H9 (cell line): ENCODE results near the gene TIPIN. TPM values are rescaled to one million over a fixed set of nuclear protein-coding genes. Genes with fewer than 3 reads are reported as not detected.

Experiments
- DNase-seq: peaks from one replicate; pipeline ENCODE4 v3.0.0-alpha.2; 2017
- H2AFZ ChIP-seq: one replicate; pipeline ENCODE4 v1.6.1; 2013; ENCODE audit warnings: mild to moderate bottlenecking, low read length, control low read depth, moderate library complexity
- H2AK5ac ChIP-seq: 2 replicates; pipeline ENCODE4 v1.6.1; 2013; ENCODE audit warnings: low read length, control low read depth, mixed read lengths; ENCODE audit not compliant: insufficient read length
- H2BK120ac ChIP-seq: one replicate; pipeline ENCODE4 v1.6.1; 2013; ENCODE audit warnings: low read depth, mild to moderate bottlenecking, low read length, control low read depth, inconsistent platforms; ENCODE audit not compliant: poor library complexity, severe bottlenecking
- H2BK12ac ChIP-seq: 2 replicates; pipeline ENCODE4 v1.6.1; 2013; ENCODE audit warnings: low read length, control low read depth, mixed read lengths, low read depth; ENCODE audit not compliant: insufficient read length
- H2BK15ac ChIP-seq: 2 replicates; pipeline ENCODE4 v1.6.1; 2013; ENCODE audit warnings: low read depth, low read length, control low read depth
- H2BK20ac ChIP-seq: one replicate; pipeline ENCODE4 v1.6.1; 2013; ENCODE audit warnings: low read depth, mild to moderate bottlenecking, low read length, control low read depth, inconsistent platforms; ENCODE audit not compliant: poor library complexity, severe bottlenecking
- H2BK5ac ChIP-seq: 2 replicates; pipeline ENCODE4 v1.6.1; 2013; ENCODE audit warnings: low read length, control low read depth, mixed read lengths; ENCODE audit not compliant: insufficient read length
- H3K14ac ChIP-seq: 2 replicates; pipeline ENCODE4 v1.6.1; 2013; ENCODE audit warnings: low read length, control low read depth; ENCODE audit not compliant: insufficient read depth
- H3K18ac ChIP-seq: 2 replicates; pipeline ENCODE4 v1.6.1; 2013; ENCODE audit warnings: low read depth, mild to moderate bottlenecking, mixed read lengths, low read length, control low read depth; ENCODE audit not compliant: insufficient read length
- H3K23ac ChIP-seq: 2 replicates; pipeline ENCODE4 v1.6.1; 2013; ENCODE audit warnings: low read length, control low read depth, mixed read lengths, low read depth; ENCODE audit not compliant: insufficient read length
- H3K23me2 ChIP-seq: 2 replicates; pipeline ENCODE4 v1.6.1; 2013; ENCODE audit warnings: low read depth, mild to moderate bottlenecking, mixed read lengths, low read length, control low read depth; ENCODE audit not compliant: insufficient read length, poor library complexity, severe bottlenecking
- H3K27ac ChIP-seq: 2 replicates; pipeline ENCODE4 v1.5.1; 2013; ENCODE audit warnings: low read length, control low read depth, mixed read lengths, low read depth; ENCODE audit not compliant: insufficient read length
- H3K27me3 ChIP-seq: 2 replicates; pipeline ENCODE4 v1.6.1; 2013; ENCODE audit warnings: low read length, control low read depth, inconsistent platforms; ENCODE audit not compliant: insufficient read depth
- H3K4ac ChIP-seq: 2 replicates; pipeline ENCODE4 v1.6.1; 2013; ENCODE audit warnings: low read depth, mild to moderate bottlenecking, control low read depth, inconsistent platforms, low read length, moderate library complexity
- H3K4me1 ChIP-seq: 2 replicates; pipeline ENCODE4 v1.6.1; 2013; ENCODE audit warnings: low read length, control low read depth, inconsistent platforms; ENCODE audit not compliant: insufficient read depth
- H3K4me2 ChIP-seq: 2 replicates; pipeline ENCODE4 v1.6.1; 2013; ENCODE audit warnings: low read length, control low read depth, mixed read lengths; ENCODE audit not compliant: insufficient read length, insufficient read depth
- H3K56ac ChIP-seq: 2 replicates; pipeline ENCODE4 v1.6.1; 2013; ENCODE audit warnings: low read depth, mild to moderate bottlenecking, mixed read lengths, low read length, control low read depth; ENCODE audit not compliant: insufficient read length
- H3K79me1 ChIP-seq: 2 replicates; pipeline ENCODE4 v1.6.1; 2013; ENCODE audit warnings: low read depth, mild to moderate bottlenecking, moderate library complexity, low read length, control low read depth, inconsistent platforms; ENCODE audit not compliant: insufficient read depth, poor library complexity, severe bottlenecking
- H3K79me2 ChIP-seq: 2 replicates; pipeline ENCODE4 v1.6.1; 2013; ENCODE audit warnings: low read length, control low read depth, inconsistent platforms; ENCODE audit not compliant: insufficient read depth
- H3K9ac ChIP-seq: 2 replicates; pipeline ENCODE4 v1.6.1; 2013; ENCODE audit warnings: low read length, control low read depth, mixed read lengths; ENCODE audit not compliant: insufficient read length; ENCODE audit errors: extremely low read depth
- H3K9me3 ChIP-seq: one replicate; pipeline ENCODE4 v1.6.1; 2013; ENCODE audit warnings: low read depth, low read length, inconsistent platforms; ENCODE audit not compliant: control insufficient read depth
- H3T11ph ChIP-seq: one replicate; pipeline ENCODE4 v1.6.1; 2013; ENCODE audit warnings: mild to moderate bottlenecking, low read length, control low read depth, inconsistent platforms
- H4K20me1 ChIP-seq: one replicate; pipeline ENCODE4 v1.6.1; 2013; ENCODE audit not compliant: control insufficient read depth, insufficient read length, insufficient read depth
- H4K5ac ChIP-seq: 2 replicates; pipeline ENCODE4 v1.6.1; 2013; ENCODE audit warnings: low read depth, mild to moderate bottlenecking, mixed read lengths, low read length, control low read depth; ENCODE audit not compliant: insufficient read length
- H4K8ac ChIP-seq: replicated peaks from 2 replicates; pipeline ENCODE4 v1.6.1; 2013; ENCODE audit warnings: low read length, control low read depth, mixed read lengths, low read depth; ENCODE audit not compliant: insufficient read length
- H4K91ac ChIP-seq: 2 replicates; pipeline ENCODE4 v1.6.1; 2013; ENCODE audit warnings: low read depth, mild to moderate bottlenecking, moderate library complexity, mixed read lengths, low read length, control low read depth; ENCODE audit not compliant: insufficient read length
- H3K27ac Mint-ChIP-seq, 3 experiments: 2 replicates in 2 of 3; 3 replicates in 1 of 3; pipeline ENCODE4 v1.8.0; 2020 to 2021; ENCODE audit warnings: mixed read lengths in 3 of 3, mild to moderate bottlenecking in 1 of 3, moderate library complexity in 1 of 3
- H3K27me3 Mint-ChIP-seq: 2 replicates; pipeline ENCODE4 v1.8.0; 2021; ENCODE audit warnings: low read depth, mild to moderate bottlenecking, moderate library complexity, mixed read lengths
- H3K36me3 Mint-ChIP-seq, 3 experiments: 2 replicates in 2 of 3; 3 replicates in 1 of 3; pipeline ENCODE4 v1.8.0; 2020 to 2021; ENCODE audit warnings: low read depth in 3 of 3, mixed read lengths in 3 of 3; ENCODE audit not compliant: insufficient read depth in 1 of 3
- H3K4me1 Mint-ChIP-seq, 2 experiments: 2 replicates each; pipeline ENCODE4 v1.8.0; 2020; ENCODE audit warnings: mixed read lengths in 2 of 2
- H3K4me3 Mint-ChIP-seq, 2 experiments: 2 replicates in 1 of 2; 3 replicates in 1 of 2; pipeline ENCODE4 v1.8.0; 2020 to 2021; ENCODE audit warnings: mild to moderate bottlenecking in 2 of 2, mixed read lengths in 2 of 2, moderate library complexity in 1 of 2
- H3K9me3 Mint-ChIP-seq, 2 experiments: 2 replicates in 1 of 2; 3 replicates in 1 of 2; pipeline ENCODE4 v1.8.0; 2020; ENCODE audit warnings: mild to moderate bottlenecking in 2 of 2, mixed read lengths in 2 of 2, moderate library complexity in 1 of 2
- WGBS: extraction: QIAGEN DNeasy Blood & Tissue Kit; methylation state at CpG from one replicate; pipeline ENCODE4 v1.1.7; 2013; ENCODE audit warnings: missing lambda C conversion rate, low lambda C conversion rate, mixed read lengths; ENCODE audit not compliant: insufficient read length; ENCODE audit errors: extremely low coverage; 5-methylcytosine and 5-hydroxymethylcytosine counted together
- total RNA-seq: library from RNA; stranded (reverse); gene quantifications from 2 replicates; pipeline ENCODE4 v1.2.1, GENCODE V29; 2021
- TF ChIP-seq, protein P1 (sequence below): fragments of 200-600 bp; sonication (generic); conservative IDR thresholded peaks from 3 replicates; pipeline ENCODE4 v1.8.0; 2021; ENCODE audit warnings: antibody characterized with exemption, mild to moderate bottlenecking

TIPIN gene
- total RNA-seq, 1 experiment from 2014 or later: 26.9 TPM

DNA sequence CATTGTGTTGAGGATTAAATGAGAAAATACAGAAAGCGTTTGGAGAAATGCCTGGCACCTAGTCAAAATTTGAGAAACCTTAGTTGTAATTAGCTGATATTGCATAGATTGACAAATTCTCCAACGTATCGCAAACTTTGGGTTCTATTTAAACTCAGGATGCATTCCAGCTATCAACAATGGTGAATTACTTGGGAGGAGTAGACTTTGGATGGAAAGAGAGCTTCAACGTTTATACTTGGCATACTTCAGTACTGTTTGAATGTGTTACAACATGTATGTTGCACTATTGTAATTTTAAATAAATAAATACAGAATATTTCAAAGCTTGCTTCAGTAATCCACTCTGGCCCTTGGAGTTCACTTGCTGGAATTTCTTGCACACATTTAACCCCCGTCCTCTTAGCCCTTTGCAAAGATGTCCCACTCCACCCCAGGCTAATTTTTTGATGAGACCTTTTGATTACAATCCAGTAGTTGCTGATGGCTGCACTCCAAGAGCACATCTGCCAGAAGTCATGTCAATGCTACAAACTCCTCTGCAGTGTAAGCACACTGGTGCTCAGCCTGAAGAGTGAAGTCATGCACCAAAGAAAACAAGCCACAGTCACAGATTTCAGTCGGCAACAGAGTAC, 67.8 kb downstream of the TIPIN start:
- H2AFZ ChIP-seq: no peak overlapping the region
- H3K4me3 Mint-ChIP-seq: no peak overlapping the region

More for the DNA sequence above, 67.8 kb downstream of the TIPIN start:
- Histone ChIP-seq H2BK120ac (no peak overlapping the region), H3T11ph (no peak overlapping the region), H2BK20ac (no peak overlapping the region), H3K27ac (no peak overlapping the region), H4K5ac (no peak overlapping the region), H2BK12ac (no peak overlapping the region), H3K79me1 (no peaks in the 10 kb centered on the region), H4K8ac (no peak overlapping the region), H3K9me3 (no peaks in the 10 kb centered on the region), H3K4ac (no peak overlapping the region), H2BK5ac (no peak overlapping the region), H3K4me1 (no peaks in the 10 kb centered on the region), H3K23me2 (no peaks in the 10 kb centered on the region), H3K27me3 (no peaks in the 10 kb centered on the region), H4K91ac (no peak overlapping the region), H3K79me2 (no peaks in the 10 kb centered on the region), H3K56ac (no peak overlapping the region), H2AK5ac (no peak overlapping the region), H3K18ac (no peak overlapping the region), H2BK15ac (no peak overlapping the region), H3K9ac (no peak overlapping the region), H3K4me2 (no peak overlapping the region), H4K20me1 (no peaks in the 10 kb centered on the region), H3K23ac (no peak overlapping the region), H3K14ac (no peak overlapping the region)
- no peaks in the 10 kb centered on the region for H3K36me3 Mint-ChIP-seq
- no peak overlapping the region; a peak in 1 of 7 replicates for H3K27ac Mint-ChIP-seq
- TF ChIP-seq, protein P1, sequence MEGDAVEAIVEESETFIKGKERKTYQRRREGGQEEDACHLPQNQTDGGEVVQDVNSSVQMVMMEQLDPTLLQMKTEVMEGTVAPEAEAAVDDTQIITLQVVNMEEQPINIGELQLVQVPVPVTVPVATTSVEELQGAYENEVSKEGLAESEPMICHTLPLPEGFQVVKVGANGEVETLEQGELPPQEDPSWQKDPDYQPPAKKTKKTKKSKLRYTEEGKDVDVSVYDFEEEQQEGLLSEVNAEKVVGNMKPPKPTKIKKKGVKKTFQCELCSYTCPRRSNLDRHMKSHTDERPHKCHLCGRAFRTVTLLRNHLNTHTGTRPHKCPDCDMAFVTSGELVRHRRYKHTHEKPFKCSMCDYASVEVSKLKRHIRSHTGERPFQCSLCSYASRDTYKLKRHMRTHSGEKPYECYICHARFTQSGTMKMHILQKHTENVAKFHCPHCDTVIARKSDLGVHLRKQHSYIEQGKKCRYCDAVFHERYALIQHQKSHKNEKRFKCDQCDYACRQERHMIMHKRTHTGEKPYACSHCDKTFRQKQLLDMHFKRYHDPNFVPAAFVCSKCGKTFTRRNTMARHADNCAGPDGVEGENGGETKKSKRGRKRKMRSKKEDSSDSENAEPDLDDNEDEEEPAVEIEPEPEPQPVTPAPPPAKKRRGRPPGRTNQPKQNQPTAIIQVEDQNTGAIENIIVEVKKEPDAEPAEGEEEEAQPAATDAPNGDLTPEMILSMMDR: no peak
- H3K4me1 Mint-ChIP-seq: peaks cover 12 to 13% of the 10 kb centered on the region in 2 experiments
- DNase-seq: no peak
- WGBS: no CpG with 5 or more reads among the region's 6 CpGs
- no peaks in the 10 kb centered on the region for H3K9me3 Mint-ChIP-seq
- H3K27me3 Mint-ChIP-seq: peaks cover 1% of the 10 kb centered on the region
